Raji (cell line): ENCODE data around the gene ULBP1.

Experiments used
- POLR2A ChIP-seq: IDR thresholded peaks from 2 replicates; pipeline ENCODE4 v1.6.1; 2011; ENCODE audit warnings: low read depth, low read length, control low read depth; ENCODE audit not compliant: insufficient read depth

ULBP1 gene

GRCh38 chr6:149929422-149929821 lies 34.3 kb upstream of the ULBP1 start:
- no peak for TF ChIP-seq POLR2A

GRCh38 chr6:149931501-149931900 lies 32.2 kb upstream of the ULBP1 start:
- no peak for TF ChIP-seq POLR2A

- TF ChIP-seq POLR2A = no peak
These were observed 30.7 kb upstream of the ULBP1 start for GRCh38 chr6:149933036-149933435.

GRCh38 chr6:149933461-149933860 lies 30.3 kb upstream of the ULBP1 start:
- no peak for TF ChIP-seq POLR2A

GRCh38 chr6:149934249-149935156 lies 29.2 kb upstream of the ULBP1 start:
- no peak for TF ChIP-seq POLR2A

- no peak for TF ChIP-seq POLR2A
These were observed 28.5 kb upstream of the ULBP1 start for GRCh38 chr6:149935246-149935645.

- no peak for TF ChIP-seq POLR2A
These were observed 28.1 kb upstream of the ULBP1 start for GRCh38 chr6:149935668-149936067.

- no peak for TF ChIP-seq POLR2A
These were observed 27.0 kb upstream of the ULBP1 start for GRCh38 chr6:149936743-149937142.

- TF ChIP-seq POLR2A = no peak
These were observed 25.0 kb upstream of the ULBP1 start for GRCh38 chr6:149938571-149939355.

- no peak for TF ChIP-seq POLR2A
These were observed 24.4 kb upstream of the ULBP1 start for GRCh38 chr6:149939356-149939648.

GRCh38 chr6:149939909-149940671 lies 23.7 kb upstream of the ULBP1 start:
- TF ChIP-seq POLR2A = no peak

GRCh38 chr6:149940672-149940982 lies 23.1 kb upstream of the ULBP1 start:
- no peak for TF ChIP-seq POLR2A

GRCh38 chr6:149941583-149942460 lies 21.9 kb upstream of the ULBP1 start, which contains the start of gene ULBP2:
Gene ULBP2 (plus strand): TSS chr6:149942014. CDS start chr6:149942073, 59 bp downstream.
- TF ChIP-seq POLR2A = peak; percentile 57; the same call in 1 of the 2 replicates

GRCh38 chr6:149942461-149942829 lies 21.3 kb upstream of the ULBP1 start:
- TF ChIP-seq POLR2A = no peak

GRCh38 chr6:149948011-149948410 lies 15.7 kb upstream of the ULBP1 start:
- TF ChIP-seq POLR2A = no peak
